ENCODE measurements around the gene NRN1L.
A peak's percentile ranks its signal among the peaks of the same experiment; 100 is the strongest.
"Not testable (repeated sequence)": the region's sequence is repeated elsewhere in the genome, so short reads cannot be mapped to it uniquely, and the experiment has no call there.

NRN1L gene

GRCh38 chr16:67861877-67862276, 22.8 kb upstream of the NRN1L start:
- no peak for DNase-seq

- no peak for DNase-seq
Measured at GRCh38 chr16:67862623-67863583, 21.8 kb upstream of the NRN1L start.

- not testable (repeated sequence) for DNase-seq
Measured at GRCh38 chr16:67864044-67864443, 20.6 kb upstream of the NRN1L start.

GRCh38 chr16:67864594-67864993, 20.1 kb upstream of the NRN1L start:
- DNase-seq: no peak

GRCh38 chr16:67865318-67865717, 19.4 kb upstream of the NRN1L start:
- DNase-seq: peak; percentile 6 to 23

GRCh38 chr16:67868290-67868689, 16.4 kb upstream of the NRN1L start:
- no peak for DNase-seq

GRCh38 chr16:67869653-67870052, 15.0 kb upstream of the NRN1L start:
- DNase-seq: no peak

GRCh38 chr16:67871256-67871655, 13.4 kb upstream of the NRN1L start:
- DNase-seq: no peak

GRCh38 chr16:67872131-67872630, 12.5 kb upstream of the NRN1L start:
- no peak for DNase-seq

- DNase-seq: peak; percentile 83 to 92
Measured at GRCh38 chr16:67872631-67873434, 11.9 kb upstream of the NRN1L start, which contains the start of gene EDC4. EDC4 (plus strand) TSS chr16:67873052; CDS start chr16:67873262, 210 bp downstream.

GRCh38 chr16:67873435-67874370, 11.0 kb upstream of the NRN1L start:
- no peak for DNase-seq

- no peak for DNase-seq
Measured at GRCh38 chr16:67874372-67874771, 10.3 kb upstream of the NRN1L start.

GRCh38 chr16:67877064-67877463, 7.6 kb upstream of the NRN1L start:
- DNase-seq: no peak

- no peak for DNase-seq
Measured at GRCh38 chr16:67878232-67878631, 6.5 kb upstream of the NRN1L start.

GRCh38 chr16:67878846-67879245, 5.8 kb upstream of the NRN1L start:
- no peak for DNase-seq

GRCh38 chr16:67879462-67879861, 5.2 kb upstream of the NRN1L start:
- DNase-seq: no peak

GRCh38 chr16:67879936-67880335, 4.7 kb upstream of the NRN1L start:
- no peak for DNase-seq

- DNase-seq: no peak
Measured at GRCh38 chr16:67880584-67880983, 4.1 kb upstream of the NRN1L start.

GRCh38 chr16:67881621-67882161, 3.0 kb upstream of the NRN1L start:
- DNase-seq: no peak

- DNase-seq: no peak
Measured at GRCh38 chr16:67882374-67883145, 2.1 kb upstream of the NRN1L start.

Measured in CD4-positive, alpha-beta T cell treated with Interferon alpha-2 for 1 hour (primary cell).